Measurements from ENCODE around the gene UROS.

The UROS gene

GRCh38 chr10:125822878-125823662 is at the start of gene UROS, which contains the start of gene BCCIP:
UROS (minus strand) TSS chr10:125823258; CDS start chr10:125816499, 6,759 bp downstream.
BCCIP (plus strand) TSS chr10:125823546; CDS start chr10:125823558, 12 bp downstream.
- in situ Hi-C loops (cut with HindIII; ENCODE audit: low sequenced_read_pairs), result no loop called here

DNA sequence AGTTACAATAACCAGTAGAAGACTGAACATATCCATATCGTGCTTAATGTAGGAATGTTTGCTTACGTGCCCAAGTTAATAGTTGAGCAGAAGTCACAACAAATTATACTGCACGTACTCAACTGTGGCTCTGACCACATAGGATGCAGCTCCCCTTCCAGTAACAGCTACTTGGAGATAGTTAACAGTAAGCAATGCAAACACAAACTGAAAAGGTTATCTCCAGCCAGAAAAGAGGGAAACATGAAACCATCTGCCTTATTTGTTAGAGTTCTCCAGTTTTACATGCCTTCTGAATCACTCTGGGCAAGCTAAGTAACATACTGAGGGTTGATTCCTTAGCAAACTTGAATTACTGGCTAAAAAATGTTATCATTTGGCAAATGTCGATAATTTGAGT is 48.3 kb upstream of the UROS start:
- in situ Hi-C loops (cut with HindIII; ENCODE audit: low sequenced_read_pairs), result no loop called here

GRCh38 chr10:125868372-125868975 is 45.4 kb upstream of the UROS start:
- in situ Hi-C loops (cut with HindIII; ENCODE audit: low sequenced_read_pairs), result no loop called here

GRCh38 chr10:125866421-125867029 is 43.5 kb upstream of the UROS start:
- in situ Hi-C loops (cut with HindIII; ENCODE audit: low sequenced_read_pairs), result no loop called here

DNA sequence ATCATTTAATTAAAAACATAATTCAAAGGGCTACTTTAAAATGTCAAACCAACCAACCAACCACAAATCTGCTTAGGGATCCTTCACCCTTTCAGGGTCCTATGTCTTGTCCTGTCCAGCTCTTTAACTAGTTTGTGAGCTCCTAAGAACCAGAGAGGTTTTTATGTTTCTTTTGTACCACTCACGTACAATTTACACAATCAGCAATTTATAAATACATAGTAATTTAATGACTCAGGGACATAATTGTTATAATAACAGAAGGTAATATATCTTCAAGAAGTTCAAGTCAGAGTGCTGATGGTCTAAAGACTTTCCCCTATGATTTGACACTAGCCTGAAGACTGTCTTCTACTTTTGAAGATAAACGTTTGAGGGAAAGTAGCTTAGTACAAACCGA is 42.1 kb upstream of the UROS start:
- in situ Hi-C loops (cut with HindIII; ENCODE audit: low sequenced_read_pairs), result no loop called here

- in situ Hi-C loops (cut with HindIII; ENCODE audit: low sequenced_read_pairs), result no loop called here
These were observed 36.2 kb upstream of the UROS start for GRCh38 chr10:125859128-125859817.

- in situ Hi-C loops (cut with HindIII; ENCODE audit: low sequenced_read_pairs), result no loop called here
These were observed 34.2 kb upstream of the UROS start for GRCh38 chr10:125857185-125857760.

DNA sequence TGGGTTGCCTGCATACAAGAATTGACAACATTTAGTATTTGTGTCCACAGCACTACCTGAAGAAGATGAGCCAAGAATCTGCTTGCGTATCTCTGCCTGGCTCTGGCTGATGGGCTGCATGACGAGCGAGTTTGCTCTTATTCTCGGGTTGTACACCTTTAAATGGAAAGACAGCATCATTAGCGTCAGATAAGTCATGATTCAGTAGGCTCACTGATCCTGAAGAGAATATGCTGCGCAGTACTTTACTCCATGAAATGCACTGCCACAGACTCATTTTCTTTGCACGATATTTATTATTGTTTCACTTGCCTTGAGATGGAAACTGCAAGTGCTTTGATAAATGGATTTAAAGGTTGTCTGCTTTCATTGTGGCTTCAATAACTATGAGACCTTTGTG is 29.4 kb upstream of the UROS start:
- in situ Hi-C loops (cut with HindIII; ENCODE audit: low sequenced_read_pairs), result no loop called here

DNA sequence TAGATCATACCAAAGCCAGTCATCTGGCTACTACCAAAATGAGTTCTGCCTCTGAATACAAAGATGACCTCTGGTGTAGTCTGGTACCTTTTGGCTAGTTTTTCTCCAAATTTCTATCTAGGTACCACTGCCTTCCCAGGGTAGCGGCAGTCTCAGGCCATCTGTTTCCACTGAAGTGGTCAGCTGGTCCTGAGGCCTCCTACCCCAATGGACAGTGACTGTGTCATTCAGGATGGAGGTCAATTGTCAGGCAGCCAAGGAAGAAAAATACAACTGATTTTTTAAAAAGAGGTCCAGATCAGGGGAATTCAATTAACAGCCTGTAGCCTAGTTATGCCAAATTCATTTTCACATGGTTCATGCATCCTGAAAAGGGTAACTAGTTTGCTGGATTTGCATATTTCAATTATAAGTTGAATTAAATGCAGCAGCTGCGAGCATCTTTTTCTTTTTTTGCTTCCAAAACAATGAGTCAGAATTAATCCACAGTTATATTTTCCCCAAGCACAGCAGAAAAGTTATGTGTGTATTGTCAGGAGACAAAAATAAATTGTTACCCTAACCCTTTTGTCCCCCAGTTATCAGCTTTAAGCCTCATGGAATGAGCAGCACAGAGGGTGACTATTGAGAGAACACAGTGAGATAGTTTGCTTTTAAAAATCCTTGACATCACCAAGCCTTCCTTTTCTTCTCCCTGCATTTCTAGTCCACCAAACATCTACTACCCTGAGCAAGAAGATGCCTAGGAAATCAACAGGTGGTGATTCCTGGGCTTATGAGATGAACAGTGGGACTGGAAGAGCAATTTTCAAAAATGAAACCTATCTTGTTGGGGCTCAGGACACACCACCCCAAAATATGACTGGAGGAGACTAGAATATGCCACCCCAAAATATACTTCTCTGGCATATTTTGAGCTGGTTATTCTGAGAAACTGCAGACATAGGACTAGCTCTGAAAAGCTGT is 28.0 kb upstream of the UROS start:
- in situ Hi-C loops (cut with HindIII; ENCODE audit: low sequenced_read_pairs), result no loop called here

DNA sequence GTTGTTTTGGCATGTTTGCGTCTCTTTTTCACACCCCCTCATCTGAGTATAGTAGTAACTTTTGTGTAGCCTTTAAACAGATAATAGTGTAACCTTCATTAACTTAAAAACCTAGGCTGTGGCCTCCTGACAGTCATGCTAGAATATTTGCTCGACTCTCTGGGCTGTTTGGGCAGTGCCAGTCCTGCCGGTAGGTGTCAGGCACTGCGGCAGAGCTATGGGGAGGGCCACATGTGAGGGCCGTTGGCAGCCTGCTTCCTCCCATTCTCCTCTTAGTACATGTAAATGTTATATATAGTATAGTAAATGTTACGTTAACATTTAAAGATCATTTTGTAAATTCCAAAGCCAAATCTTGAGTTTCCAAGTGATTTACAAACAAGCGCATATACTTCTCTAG is 26.4 kb upstream of the UROS start:
- in situ Hi-C loops (cut with HindIII; ENCODE audit: low sequenced_read_pairs), result no loop called here

GRCh38 chr10:125848857-125849256 is 25.8 kb upstream of the UROS start:
- in situ Hi-C loops (cut with HindIII; ENCODE audit: low sequenced_read_pairs), result no loop called here

- in situ Hi-C loops (cut with HindIII; ENCODE audit: low sequenced_read_pairs), result no loop called here
These were observed 25.3 kb upstream of the UROS start for GRCh38 chr10:125848371-125848770.

DNA sequence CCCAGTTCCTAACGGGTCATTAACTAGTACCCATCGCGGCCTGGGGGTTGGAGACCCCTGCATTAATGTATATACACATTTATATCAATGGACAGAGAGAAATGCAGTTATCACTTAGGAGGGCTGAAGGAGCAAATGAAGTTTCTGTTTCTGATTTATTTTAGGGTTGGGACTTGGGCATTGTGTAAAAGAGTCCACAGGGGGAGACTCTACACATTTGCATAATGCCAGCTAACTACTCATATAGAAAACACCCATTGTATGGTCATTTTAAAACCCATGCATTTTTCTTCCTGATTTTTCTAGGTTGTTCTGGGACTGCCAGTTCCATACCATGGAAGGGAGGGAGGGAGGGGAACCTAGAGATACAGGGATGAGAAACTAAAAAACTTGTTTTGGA is 23.8 kb upstream of the UROS start:
- in situ Hi-C loops (cut with HindIII; ENCODE audit: low sequenced_read_pairs), result no loop called here

DNA sequence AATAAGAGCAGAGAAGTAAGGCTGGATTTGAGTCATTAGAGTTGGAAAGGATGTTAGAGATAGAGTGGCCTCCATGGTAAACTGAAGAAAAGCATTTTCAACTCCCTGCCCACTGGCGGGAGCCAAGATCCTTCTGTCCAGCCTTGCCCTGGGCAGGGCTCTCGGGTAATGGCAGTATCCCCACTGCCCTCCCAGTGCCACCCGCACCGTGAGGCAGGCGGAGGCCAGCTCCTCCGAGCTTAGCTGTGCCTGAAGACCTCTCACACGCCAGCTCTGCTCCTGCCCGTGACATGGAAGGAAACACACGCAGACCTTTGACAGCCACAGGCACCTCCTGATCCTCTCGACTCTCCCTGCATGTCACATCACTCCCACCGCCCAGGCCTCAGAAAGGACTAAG is 22.6 kb upstream of the UROS start:
- in situ Hi-C loops (cut with HindIII; ENCODE audit: low sequenced_read_pairs), result no loop called here

GRCh38 chr10:125844751-125845221 is 21.7 kb upstream of the UROS start:
- in situ Hi-C loops (cut with HindIII; ENCODE audit: low sequenced_read_pairs), result no loop called here

DNA sequence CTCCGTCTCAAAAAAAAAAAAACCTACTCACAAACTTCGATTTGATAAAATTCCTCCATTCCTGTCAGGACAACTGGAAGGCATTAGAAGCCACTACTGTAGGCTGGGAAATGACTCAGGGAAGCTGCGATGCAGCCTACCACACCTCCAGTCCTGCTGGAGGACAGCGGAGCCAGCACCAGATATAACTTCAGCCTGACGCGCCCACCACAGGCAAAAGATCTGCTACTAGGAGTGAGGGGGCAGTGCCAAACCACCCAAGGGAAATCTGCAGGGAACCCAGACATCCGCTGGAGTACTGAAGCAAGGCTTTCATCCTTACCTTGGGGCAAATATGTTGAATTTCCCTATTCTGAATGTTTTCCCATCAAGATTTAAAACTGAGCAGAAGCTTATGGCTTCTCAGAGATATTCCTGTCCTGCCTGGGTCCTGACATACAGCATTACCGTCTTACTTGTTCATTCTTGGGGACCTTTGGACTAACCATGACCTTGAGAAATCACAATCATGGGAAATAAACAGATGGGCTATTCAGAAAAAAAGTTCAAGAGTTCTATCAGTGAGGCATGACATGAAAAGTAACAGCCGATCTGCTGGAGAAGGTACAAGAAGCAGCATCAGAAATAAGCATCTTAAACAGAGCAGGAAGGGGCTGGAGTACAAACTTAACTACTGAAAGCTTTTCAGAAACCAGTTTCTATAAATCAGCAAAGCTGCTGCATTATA is 20.7 kb upstream of the UROS start:
- in situ Hi-C loops (cut with HindIII; ENCODE audit: low sequenced_read_pairs), result no loop called here

GRCh38 chr10:125840955-125841354 is 17.9 kb upstream of the UROS start:
- in situ Hi-C loops (cut with HindIII; ENCODE audit: low sequenced_read_pairs), result no loop called here

DNA sequence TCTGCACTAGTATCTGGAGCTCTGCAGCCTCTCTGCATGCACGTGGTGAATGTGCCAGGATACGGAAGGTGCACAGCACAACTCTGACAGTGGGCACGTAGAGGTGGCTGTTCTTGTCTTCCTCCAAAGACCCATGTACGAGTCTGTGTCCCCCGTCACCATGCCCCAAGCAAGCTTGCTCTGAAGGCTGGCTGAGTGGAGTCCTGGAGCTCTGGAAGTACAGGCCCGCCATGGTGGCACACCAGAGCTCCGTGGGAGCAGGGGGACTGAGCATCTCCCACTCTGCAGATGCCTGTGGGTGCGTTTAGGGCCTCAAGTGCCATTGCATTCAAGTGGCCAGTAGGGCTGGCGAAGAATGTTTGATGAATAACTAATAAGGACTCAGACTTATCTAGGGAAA is 17.3 kb upstream of the UROS start:
- in situ Hi-C loops (cut with HindIII; ENCODE audit: low sequenced_read_pairs), result no loop called here

Data from DLD1 (cell line).